ENCODE data around the gene MAGEA10.
"Not testable (repeated sequence)": the region's sequence is repeated elsewhere in the genome, so short reads cannot be mapped to it uniquely, and the experiment has no call there.

Gene MAGEA10

DNA sequence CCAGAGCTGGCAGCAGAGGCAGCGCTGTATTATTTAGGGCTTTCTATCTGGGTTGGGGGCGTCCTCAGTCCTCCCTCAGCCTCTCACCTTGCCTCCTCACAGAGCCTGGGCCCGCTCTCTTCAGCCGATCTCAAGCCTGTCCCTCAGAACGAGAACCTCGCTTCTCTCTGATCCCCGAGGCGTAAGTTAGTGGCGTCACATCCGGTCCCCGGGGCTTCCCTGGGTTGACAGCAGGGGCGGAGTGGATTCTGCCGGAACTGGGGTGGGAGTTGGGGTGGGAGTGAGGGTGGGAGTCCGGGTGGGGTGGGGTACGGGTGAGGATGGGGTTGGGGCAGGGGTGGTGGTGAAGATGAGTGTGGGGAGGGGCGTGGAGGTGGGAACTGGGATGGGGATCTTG, at the start of gene MAGEA10:
TSS of gene MAGEA10 (minus strand) at position 190 of the 397 bp plus-strand sequence. CDS start 2,957 bp downstream, outside the sequence.
- DNase-seq (ENCODE audit: low read depth in 2 of 2, low spot score in 1 of 2) = no peak

- DNase-seq (ENCODE audit: low read depth in 2 of 2, low spot score in 1 of 2) = no peak
These were observed 39.3 kb upstream of the MAGEA10 start for GRCh38 chrX:152177497-152178269.

DNA sequence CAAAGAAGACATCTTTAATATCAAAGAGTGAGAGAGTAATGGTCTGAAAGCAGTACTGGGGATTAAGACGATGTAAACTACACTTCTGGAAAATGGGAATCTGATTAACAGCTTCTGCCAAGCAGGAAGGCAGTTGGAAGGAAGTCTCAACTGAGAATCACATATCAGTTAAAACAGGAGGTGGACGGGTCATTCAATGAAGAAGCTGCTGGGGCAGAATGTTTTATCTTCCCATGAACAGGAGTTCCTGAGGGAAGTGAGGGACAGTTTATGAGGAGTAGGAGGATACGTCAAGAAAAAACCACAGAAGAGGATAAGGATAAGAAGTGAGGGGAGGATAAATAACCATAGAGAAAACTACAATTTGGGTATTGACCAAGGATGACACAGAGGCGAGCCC, 38.7 kb upstream of the MAGEA10 start:
- no peak for DNase-seq (ENCODE audit: low read depth in 2 of 2, low spot score in 1 of 2)

DNA sequence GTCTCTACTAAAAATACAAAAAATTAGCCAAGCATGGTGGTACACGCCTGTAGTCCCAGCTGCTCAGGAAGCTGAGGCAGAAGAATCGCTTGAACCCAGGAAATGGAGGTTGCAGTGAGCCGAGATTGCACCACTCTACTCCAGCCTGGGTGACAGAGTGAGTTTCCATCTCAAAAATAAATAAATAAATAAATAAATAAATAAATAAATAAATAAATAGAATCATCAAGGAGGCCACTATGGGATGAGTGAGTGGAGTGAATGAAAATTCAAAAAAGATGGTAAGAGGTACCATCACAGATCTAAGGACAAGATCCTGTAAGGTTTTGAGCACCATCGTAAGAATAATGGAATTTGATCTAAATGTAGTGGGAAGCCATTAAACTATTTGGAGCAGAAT, 37.5 kb upstream of the MAGEA10 start:
- DNase-seq (ENCODE audit: low read depth in 2 of 2, low spot score in 1 of 2) = not testable (repeated sequence)

- DNase-seq (ENCODE audit: low read depth in 2 of 2, low spot score in 1 of 2) = not testable (repeated sequence)
These were observed 35.5 kb upstream of the MAGEA10 start for GRCh38 chrX:152173923-152174322.

GRCh38 chrX:152170621-152171020, 32.2 kb upstream of the MAGEA10 start:
- no peak for DNase-seq (ENCODE audit: low read depth in 2 of 2, low spot score in 1 of 2)

DNA sequence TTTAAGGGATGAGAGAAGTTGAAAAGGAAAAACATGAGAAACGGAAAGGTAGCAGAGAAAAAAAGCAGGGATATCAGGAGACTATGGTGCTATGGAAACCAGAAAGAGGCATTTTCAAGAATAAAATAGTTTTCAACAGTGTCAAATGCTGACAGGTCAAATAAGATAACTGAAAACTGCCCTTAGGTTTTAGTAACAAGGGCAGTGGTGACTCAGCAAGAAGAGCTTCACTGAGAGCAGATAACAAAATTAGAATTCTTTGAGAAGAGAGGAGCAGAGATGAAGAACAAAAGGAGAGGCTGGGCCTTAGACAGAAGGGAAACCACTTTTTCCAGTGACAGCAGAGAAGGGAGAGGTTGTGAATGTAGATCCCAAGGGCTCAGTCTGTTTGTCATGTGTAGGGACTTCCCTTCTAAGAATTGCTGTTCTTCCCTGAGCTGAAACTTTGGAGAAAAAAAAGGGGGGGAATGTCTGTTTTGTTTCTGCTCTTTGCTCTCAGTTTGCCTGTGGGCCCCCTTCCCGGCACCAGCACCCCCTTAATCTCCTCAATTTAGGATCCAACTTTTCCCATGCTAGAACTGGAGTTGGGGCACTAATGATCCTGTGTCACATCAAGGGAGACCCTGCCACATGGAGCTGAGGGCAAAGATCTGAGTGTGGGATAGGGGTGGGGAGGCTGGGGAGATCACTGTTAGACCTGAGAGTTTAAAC, 26.8 kb upstream of the MAGEA10 start:
- DNase-seq (ENCODE audit: low read depth in 2 of 2, low spot score in 1 of 2) = no peak

DNA sequence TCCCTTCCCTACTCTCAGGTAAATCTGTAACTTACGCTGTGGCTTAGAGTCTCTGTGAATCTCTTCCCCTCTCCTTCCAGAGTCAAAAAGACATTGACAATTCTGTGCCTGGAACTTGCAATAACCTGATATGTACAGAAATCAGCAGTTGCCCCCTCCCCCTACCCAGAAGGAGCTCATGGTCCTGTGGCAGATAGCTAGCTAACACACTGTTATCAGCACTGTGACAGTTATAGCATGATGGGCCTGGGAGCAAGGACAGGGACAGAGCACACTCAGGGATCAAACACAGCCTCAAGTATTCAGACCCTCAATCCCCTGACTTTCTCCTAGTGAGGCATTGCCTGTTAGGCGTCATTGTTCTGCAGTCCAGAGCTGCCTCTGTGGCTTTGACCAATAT, 18.7 kb upstream of the MAGEA10 start:
- no peak for DNase-seq (ENCODE audit: low read depth in 2 of 2, low spot score in 1 of 2)

GRCh38 chrX:152155766-152156310, 17.5 kb upstream of the MAGEA10 start:
- no peak for DNase-seq (ENCODE audit: low read depth in 2 of 2, low spot score in 1 of 2)

DNA sequence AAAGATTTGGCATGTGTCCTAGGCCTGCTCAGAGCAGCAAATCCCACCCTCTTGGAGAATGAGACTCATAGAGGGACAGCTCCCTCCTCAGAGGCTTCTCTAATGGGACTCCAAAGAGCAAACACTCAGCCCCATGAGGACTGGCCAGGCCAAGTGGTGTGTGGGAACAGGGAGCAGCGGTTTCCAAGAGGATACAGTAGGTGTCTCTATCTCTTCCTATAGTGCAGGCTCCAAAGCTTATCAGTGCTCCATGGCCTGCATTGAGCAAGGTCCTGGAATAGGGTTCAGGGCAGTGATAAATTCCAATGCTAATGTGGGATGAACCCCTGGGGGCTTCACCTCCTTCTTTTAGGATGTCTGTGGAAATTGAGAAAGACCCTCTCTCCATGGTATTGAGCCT, 15.7 kb upstream of the MAGEA10 start:
- no peak for DNase-seq (ENCODE audit: low read depth in 2 of 2, low spot score in 1 of 2)

- DNase-seq (ENCODE audit: low read depth in 2 of 2, low spot score in 1 of 2) = no peak
These were observed 12.9 kb upstream of the MAGEA10 start for GRCh38 chrX:152151256-152151655.

- DNase-seq (ENCODE audit: low read depth in 2 of 2, low spot score in 1 of 2) = no peak
These were observed 11.3 kb upstream of the MAGEA10 start for GRCh38 chrX:152149648-152150047.

GRCh38 chrX:152139589-152139988, 1.2 kb upstream of the MAGEA10 start:
- no peak for DNase-seq (ENCODE audit: low read depth in 2 of 2, low spot score in 1 of 2)

DNA sequence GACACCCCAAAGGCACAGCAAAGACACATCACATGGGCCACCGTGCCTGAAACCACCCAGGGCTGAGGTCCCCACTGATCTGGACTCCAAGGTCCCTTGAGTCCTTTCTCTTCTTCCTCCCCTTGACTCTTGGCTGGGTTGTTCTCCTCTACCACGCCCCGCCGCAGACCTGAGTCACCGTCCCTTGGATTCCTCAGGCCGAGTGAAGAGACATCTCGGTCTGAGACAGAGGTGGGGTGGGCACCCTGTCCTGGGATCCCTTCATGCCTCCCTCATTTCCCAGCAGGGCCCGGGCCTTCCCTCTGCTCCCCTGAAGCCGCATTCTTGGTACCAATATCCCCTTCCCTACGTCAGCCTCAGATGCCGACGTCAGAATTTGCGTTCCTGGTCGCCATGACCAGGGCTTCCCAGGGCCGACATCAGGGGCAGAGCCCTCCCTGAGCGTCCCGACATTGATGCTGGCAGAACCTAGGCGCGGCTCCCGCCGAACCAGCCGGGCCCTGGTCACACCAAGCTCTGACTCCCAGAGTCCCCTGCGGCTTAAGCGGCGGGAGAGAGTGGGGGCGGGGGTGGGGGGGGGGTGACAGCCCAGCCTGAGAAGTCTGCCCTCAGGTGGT, 498 bp downstream of the MAGEA10 start:
- no peak for DNase-seq (ENCODE audit: low read depth in 2 of 2, low spot score in 1 of 2)

GRCh38 chrX:152136312-152136711, 2.1 kb downstream of the MAGEA10 start:
- DNase-seq (ENCODE audit: low read depth in 2 of 2, low spot score in 1 of 2) = no peak

GRCh38 chrX:152131525-152131924, 6.9 kb downstream of the MAGEA10 start:
- no peak for DNase-seq (ENCODE audit: low read depth in 2 of 2, low spot score in 1 of 2)

DNA sequence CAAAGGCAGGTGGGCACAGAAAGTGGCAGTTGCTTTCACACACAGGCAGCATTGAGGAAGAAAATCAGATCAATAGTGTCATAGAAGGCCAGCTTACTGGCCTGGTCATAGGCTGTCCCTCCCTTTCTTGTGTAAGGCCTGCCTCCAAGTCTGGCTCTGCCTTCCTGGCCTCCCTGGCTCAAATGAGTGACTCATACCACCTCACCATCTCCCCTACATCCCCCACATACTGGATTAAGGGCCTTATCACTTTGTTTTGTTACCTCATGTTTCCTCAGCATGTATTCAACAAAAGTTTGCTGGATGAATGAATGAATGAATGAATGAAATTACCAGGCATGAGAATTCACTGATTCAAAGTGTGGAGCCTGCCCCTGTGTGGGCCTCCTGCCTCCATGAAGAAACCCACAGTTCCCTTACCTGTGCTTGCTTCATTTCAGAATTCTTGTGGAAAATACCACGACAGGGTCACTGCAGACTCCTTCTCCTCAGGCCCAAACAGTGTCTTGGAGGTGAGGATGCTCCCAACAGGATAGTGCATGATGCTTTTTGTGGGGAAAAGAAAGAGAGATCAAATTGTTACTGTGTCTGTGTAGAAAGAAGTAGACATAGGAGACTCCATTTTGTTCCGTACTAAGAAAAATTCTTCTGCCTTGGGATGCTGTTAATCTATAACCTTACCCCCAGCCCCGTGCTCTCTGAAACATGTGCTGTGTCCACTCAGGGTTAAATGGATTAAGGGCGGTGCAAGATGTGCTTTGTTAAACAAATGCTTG, 9.1 kb downstream of the MAGEA10 start:
- DNase-seq (ENCODE audit: low read depth in 2 of 2, low spot score in 1 of 2) = not testable (repeated sequence)

DNA sequence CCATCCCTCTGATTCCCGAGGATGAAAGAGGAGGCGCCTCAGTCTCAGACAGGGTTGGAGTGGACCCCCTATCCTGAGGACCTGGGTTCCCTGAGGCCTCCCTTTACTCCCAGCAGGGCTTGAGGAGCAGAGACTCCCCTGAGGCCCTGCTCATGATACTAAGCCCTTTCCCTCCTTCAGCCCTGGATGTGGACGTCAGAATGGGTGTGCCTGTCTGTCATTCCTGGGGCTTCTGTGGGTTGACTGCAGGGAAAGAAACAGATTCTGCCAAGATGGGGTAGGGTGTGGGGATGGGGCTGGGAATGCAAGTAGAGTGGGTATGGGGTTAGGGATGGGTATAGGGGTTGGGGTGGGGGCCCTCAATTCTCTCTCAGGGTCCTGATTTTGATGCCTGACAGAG, 21.1 kb downstream of the MAGEA10 start:
- DNase-seq (ENCODE audit: low read depth in 2 of 2, low spot score in 1 of 2) = no peak

- DNase-seq (ENCODE audit: low read depth in 2 of 2, low spot score in 1 of 2) = no peak
These were observed 29.9 kb downstream of the MAGEA10 start for GRCh38 chrX:152108527-152108926.

- DNase-seq (ENCODE audit: low read depth in 2 of 2, low spot score in 1 of 2) = no peak
These were observed 34.5 kb downstream of the MAGEA10 start for GRCh38 chrX:152103866-152104265.

- DNase-seq (ENCODE audit: low read depth in 2 of 2, low spot score in 1 of 2) = no peak
These were observed 52.2 kb downstream of the MAGEA10 start for GRCh38 chrX:152086141-152086540.

All from stimulated activated CD8-positive, alpha-beta memory T cell treated with anti-CD3 and anti-CD28 coated beads, Interleukin-4, amount 100 ng/mL, for 4 hours (primary cell).